Stimulated activated CD8-positive, alpha-beta memory T cell treated with anti-CD3 and anti-CD28 coated beads, Interleukin-7, amount 100 ng/mL, for 4 hours (primary cell): ENCODE measurements around the gene ACSM6.

Source experiments
- DNase-seq, 2 donors: peaks; one replicate each; pipeline ENCODE4 v3.0.0-alpha.2; 2020; ENCODE audit warnings: low read depth in 2 of 2

The ACSM6 gene

DNA sequence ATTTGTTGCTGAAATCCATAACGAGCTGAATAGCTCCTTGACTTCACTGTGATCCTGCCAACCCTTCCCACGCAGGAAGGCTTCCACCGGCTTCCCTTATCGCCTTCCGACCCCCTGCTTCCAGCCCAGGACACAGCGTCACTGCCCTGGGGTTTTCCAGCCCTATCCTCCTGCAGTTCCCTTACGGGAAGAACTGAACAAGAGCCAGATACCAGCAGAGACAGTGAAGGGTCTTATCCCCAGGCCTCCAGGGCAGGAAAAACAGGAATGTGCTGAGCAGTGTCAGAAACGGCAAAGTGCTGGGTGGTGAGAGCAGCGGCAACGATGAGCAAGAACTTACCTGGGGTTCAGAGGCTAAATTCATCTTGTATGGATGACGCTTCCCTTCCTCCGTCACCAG is 74.4 kb downstream of the ACSM6 start:
- no peak for DNase-seq

DNA sequence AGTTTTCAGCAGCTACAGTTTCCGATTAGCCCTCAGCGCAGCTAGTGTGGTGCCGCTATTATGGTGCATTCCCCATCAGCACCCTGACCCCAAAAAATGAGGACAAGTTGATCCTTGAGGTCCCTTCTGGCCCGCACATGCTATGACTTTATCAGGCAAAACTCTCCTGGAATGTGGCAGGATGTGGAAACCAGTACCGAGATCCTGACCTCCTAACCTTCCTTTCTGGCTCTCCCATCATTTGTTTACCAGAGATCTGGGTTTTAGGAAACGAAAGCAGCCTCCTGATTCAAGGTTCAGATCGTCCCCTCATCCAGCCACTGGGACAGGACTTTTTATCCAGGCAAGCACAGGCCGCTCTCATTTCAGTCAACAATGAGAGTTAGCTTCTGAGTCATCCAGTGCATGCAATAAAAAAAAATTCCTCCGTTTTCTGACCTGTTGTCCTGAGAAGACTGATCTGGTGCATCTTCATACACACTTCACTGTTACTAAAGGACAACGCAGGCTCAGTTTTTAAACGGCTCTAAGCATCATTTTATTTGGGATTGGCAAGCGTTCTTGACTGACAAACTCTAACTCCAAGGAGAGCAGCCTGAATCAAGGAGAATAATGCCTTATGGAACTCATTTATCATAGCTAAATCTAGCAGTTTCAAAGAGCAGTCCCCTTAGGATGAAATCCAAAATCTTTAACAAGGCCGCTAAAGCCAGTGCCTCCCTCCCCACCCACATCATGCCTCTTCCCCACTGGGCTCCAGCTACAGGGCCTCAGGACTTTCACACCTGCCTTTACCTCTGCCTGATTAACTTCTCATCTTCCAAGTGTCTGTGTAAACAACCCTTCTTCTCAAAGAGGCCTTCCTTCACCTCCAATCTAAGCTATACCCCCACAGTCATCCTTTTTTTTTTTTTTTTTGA is 79.6 kb downstream of the ACSM6 start:
- DNase-seq, result no peak

DNA sequence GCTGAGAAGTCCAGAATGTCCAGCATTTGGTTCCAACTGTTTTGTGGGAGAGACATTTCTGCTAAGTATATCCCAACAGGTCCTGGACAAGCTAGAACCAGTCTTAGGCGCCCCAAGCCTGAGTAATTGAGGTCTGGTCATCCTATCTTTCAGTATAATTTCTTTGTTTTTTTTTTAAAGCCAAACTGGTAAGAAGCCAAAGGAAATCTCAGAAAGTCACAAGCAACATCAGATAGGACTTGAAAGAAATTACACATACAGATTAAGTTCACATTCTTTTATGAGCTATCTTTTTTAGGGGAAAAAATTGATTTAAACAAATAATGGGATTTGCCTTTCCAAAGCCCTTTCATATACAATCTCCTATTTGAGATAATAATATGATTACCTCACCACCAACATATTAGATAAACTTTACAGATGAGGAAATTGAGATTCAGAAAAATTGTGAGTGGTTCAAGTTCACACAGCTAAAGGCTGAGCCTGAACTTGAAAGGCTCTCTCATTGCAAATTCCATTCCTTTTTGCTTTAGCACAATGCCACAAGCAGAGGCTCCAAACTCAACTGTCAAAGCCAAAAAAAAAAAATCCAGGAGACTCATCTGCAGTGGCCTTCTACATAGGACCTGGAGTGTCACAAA is 81.8 kb downstream of the ACSM6 start:
- DNase-seq, result no peak

DNA sequence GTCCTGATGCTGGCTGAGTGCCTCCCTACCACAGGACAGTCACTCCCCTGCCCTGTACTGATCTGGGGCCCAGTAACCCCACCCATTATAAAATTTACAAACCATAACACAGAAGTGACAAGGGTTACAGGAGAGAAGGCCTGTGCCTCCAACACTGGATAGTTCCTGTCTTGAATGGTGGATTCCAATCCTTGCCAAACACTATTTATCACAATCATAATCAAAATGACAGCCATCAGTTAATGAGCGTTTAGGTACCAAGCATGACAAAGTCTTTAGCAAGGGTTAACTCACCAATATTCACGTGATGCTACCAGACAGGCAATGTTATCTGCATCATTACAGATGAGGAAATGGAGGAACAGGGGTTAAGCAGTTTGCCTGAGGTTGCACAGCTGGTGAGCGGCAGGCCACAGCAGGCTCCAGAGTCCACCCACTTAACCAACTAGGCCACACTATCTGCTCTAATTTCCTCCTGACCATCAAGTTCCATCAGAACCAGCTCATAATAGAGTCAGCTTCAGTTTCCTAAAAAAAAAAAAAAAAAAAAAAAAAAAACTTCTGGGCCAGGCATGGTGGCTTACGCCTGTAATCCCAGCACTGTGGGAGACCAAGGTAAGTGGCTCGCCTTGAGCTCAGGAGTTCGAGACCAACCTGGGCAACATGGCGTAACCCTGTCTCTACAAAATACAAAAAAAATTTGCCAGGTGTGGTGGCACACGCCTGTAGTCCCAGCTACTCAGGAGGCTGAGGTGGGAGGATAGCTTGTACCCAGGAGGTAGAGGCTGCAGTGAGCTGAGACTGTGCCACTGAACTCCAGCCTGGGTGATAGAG is 82.5 kb downstream of the ACSM6 start:
- no peak for DNase-seq

DNA sequence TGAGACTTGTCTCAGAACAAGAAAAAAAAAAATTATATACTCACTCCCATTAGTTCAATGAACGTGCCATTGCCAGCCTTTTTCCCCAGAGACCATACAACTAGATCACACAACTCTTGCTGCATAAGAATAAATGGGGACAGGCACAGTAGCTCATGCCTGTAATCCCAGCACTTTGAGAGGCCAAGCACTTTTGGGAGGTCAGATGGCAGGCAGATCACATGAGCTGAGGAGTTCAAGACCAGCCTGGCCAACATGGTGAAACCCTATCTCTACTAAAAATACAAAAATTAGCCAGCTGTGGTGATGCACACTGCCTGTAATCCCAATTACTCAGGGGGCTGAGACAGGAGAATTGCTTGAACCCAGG is 83.1 kb downstream of the ACSM6 start:
- DNase-seq, result no peak

DNA sequence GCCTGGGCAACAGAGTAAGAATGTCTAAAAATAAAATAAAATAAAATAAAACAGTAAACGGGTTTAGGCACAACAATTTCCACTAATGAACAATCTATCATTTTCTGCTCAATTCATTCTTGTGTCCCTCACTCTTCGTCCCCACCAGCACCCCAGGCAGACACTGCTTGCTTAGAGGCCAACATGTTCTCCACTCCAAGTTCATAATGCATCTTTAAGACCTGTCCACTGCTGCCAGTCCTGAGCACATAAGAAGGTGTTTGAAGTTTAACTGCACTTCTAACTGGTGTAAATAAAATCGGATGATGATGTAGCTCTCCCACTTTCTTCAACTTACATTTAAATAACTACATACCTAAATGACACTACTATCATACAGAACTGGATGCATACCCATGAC is 83.6 kb downstream of the ACSM6 start:
- no peak for DNase-seq
